Neural progenitor cell (in vitro differentiated cells): ENCODE results near the gene KRTAP27-1.

Experiments
- EZH2phosphoT487 ChIP-seq: fragments of 200-600 bp; sonication (generic); IDR thresholded peaks from 2 replicates; pipeline ENCODE4 v1.6.1; 2017; ENCODE audit warnings: antibody characterized with exemption
- TF ChIP-seq, protein P1 (sequence below): fragments of 200-600 bp; sonication (generic); IDR thresholded peaks from 2 replicates; pipeline ENCODE4 v1.5.1; 2017; ENCODE audit warnings: antibody characterized with exemption, mild to moderate bottlenecking

DNA sequence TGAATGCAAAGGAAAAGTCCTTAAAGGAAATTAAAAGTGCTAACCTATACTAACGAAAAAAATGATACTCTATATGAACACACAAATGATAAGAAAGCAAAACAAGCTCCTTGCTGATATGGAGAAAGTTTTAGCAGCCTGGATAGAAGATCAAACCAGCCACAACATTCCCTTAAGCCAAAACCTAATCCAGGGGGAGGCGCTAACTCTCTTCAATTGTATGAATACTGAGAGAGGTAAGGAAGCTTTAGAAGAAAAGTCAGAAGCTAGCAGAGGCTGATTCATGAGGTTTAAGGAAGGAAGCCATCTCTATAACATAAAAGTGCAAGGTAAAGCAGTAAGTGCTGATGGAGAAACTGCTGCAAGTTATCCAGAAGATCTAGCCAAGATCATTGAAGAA lies 7.5 kb upstream of the KRTAP27-1 start:
- TF ChIP-seq, protein P1, sequence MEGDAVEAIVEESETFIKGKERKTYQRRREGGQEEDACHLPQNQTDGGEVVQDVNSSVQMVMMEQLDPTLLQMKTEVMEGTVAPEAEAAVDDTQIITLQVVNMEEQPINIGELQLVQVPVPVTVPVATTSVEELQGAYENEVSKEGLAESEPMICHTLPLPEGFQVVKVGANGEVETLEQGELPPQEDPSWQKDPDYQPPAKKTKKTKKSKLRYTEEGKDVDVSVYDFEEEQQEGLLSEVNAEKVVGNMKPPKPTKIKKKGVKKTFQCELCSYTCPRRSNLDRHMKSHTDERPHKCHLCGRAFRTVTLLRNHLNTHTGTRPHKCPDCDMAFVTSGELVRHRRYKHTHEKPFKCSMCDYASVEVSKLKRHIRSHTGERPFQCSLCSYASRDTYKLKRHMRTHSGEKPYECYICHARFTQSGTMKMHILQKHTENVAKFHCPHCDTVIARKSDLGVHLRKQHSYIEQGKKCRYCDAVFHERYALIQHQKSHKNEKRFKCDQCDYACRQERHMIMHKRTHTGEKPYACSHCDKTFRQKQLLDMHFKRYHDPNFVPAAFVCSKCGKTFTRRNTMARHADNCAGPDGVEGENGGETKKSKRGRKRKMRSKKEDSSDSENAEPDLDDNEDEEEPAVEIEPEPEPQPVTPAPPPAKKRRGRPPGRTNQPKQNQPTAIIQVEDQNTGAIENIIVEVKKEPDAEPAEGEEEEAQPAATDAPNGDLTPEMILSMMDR = peak; percentile 21
- TF ChIP-seq EZH2phosphoT487 = no peak
